ENCODE measurements around the gene MCHR2.
"Not testable (repeated sequence)": the region's sequence is repeated elsewhere in the genome, so short reads cannot be mapped to it uniquely, and the experiment has no call there.

MCHR2 gene, protein sequence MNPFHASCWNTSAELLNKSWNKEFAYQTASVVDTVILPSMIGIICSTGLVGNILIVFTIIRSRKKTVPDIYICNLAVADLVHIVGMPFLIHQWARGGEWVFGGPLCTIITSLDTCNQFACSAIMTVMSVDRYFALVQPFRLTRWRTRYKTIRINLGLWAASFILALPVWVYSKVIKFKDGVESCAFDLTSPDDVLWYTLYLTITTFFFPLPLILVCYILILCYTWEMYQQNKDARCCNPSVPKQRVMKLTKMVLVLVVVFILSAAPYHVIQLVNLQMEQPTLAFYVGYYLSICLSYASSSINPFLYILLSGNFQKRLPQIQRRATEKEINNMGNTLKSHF

DNA sequence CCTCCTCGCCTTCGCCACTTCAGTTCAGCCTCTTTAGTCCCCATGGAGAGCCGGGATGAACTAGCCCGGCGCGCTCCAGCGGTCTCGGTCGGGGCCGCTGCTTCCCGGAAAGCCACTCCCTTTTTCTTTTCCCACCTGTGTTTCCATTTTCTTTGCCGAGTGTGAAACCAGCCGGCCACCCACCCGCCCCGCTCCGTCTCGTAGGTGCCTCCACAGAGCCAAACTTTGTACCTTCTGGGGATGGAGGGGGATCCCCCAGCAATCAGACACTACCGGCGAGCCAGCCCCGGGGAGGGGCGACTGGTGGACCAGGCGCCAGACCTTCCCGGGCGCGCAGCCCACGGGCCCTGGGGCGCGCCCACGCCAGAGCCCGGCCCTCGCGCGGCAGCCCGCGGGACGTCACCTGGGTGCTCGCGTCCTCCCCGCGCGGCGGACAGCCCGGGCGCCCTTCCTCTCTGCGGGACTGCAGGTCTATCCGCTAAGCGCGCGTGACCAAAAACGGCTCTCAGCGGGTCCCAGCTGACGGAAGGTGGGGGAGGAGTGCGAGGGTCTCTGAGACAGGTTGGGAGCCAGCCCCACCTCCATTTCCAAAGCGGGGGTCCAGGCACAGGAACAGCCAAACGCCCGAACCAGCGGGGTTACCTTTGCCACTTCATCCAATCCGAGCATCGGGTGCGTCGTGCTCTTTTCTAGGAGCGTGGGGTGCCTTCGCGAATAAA, at the start of gene MCHR2:
TSS of gene MCHR2 (minus strand) at position 691 of the 719 bp plus-strand sequence. CDS start 38,076 bp downstream, outside the sequence.
- DNase-seq = no peak

DNA sequence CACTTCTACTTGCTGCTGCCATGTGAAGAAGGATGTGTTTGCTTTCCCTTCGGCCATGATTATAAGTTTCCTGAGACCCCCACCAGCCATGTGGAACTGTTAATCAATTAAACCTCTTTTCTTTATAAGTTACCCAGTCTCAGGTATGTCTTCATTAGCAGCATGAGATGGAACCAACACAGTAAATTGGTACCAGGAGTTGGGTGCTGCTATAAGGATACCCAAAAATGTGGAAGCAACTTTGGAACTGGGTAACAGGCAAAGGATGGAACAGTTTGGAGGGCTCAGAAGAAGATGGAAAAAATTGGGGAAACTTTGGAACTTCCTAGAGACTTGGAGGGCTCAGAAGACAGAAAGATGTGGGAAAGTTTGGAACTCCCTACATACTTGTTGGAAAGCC, 44.5 kb upstream of the MCHR2 start:
- DNase-seq = not testable (repeated sequence)

DNA sequence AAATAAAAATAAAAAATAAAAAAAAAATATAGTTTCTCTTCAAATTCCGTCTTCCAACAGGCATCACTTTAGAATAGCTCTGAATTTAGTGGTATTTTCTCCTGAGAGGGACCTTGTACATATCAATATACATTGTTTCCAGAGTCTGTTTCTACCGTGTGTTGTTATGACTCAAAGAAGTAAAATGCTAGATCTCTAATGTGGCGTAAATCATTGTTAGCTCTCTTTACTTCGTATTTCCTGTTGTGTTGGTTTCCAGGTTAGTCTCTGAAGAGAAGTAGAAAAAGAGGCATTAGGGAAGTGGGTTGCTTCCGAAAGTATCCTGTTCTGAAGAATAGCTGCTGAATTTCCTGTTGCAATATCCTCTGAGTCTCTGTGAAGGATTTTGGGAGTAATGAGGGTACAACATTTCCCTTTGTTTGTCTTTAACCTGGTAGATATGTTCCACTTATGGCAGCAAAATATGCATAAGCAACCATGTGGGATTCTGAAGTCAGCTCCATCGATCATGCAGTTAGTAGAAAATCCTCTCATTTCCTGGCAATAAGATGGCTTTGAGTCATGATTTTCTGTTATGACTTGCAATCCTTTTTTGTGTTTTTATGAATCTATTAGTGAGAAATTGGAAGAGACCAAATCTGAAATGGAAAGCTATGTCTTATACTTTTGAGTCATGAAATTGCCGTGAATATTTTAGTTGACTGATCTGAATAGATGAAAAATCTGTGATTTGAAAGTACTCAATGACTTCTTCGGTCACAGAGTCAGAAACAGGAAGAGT, 42.0 kb upstream of the MCHR2 start:
- no peak for DNase-seq

DNA sequence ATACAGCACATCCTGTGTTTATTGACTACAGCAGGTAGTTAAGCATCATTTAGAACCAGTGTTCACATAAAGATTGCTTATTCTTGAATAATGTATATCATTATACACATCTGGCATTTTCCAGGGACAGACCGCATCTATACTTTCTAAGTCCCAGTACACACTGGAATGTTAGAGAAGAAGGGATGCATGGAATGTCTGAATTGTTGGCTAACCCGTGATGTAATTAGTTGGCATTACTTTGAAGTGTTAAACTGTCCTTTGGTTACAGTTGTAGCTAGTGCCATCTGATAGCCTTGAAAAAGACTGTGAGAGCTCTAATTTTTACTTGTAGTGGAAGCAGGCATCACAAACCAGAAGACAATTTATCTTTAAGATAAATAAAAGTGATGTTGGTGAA, 29.8 kb upstream of the MCHR2 start:
- no peak for DNase-seq

DNA sequence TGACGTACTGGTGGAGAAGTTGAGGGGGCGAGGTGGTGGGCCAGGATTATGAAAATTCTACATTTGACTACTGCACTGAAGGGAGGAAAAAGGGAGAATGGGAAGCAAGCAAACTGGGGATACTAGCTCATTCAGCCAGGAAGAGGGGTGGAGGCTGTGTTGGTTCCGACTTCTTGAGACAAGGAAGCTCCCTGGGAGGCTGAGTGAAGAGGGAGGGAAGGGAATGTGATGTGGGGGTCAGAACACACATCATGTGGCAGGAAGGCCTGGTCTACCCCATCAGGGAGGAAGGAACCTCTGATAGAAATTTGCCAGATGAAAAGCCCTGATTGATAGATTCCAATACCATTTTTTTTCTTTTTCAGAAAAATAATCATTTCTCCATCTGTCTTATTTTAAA, 28.8 kb upstream of the MCHR2 start:
- no peak for DNase-seq

DNA sequence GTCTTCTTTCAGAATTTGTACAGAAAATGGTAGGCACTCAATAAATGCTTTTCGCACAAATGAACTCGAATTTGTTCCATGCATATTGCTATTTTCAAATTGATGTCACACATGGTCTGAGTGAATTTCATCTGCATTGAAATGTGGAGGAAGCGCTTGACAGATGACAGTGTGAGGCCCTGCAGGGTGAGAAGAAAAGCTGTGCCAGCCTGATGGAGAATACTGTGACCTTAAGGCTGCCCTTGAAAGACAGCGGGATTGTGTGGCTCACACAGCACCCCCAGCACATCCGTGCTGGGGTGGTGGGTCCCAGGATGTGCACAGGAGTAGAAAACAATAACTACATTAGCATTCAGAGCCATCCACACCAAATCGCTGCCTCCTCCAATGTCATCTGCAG, 14.8 kb upstream of the MCHR2 start:
- no peak for DNase-seq

DNA sequence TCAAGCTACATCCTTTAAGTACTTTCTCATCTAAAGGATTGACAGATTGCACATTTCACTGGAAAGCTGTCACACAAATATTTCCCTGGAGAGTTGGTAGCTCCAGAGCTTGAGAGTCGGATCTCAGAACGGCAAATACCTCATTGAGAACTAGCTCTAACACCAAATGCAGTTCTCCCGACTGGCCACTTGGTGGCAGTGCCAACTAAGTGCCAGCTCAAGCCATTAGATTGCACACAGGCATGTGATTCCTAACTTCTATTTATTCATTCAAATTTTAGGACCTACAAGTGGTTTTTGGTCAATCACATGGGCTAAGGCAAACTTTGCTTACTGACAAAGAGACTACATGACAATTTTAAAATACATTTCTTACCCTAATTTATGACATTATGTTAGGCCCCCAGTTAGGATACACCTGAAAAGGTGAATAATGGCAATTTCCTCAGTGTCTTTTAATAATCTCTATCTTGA, 7.9 kb upstream of the MCHR2 start:
- DNase-seq = peak; percentile 11

DNA sequence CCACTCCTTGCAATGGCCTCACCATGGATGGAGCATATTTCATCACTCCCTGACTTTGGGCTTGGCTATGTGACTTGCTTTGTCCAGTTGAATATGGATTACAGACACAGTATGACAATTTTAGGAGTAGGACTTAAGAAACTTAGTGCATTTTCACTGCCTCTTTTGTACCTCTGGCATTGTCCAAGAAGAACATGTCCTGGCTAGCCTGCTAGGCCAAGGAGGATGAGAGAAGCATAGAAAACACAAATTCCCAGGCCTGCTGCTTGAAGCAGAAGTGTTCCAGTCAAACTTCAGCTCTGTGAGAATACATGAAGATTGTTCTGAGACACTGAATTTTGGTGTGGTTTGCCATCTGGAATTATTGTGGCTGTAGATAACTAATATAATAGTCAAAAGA, 3.1 kb upstream of the MCHR2 start:
- no peak for DNase-seq

DNA sequence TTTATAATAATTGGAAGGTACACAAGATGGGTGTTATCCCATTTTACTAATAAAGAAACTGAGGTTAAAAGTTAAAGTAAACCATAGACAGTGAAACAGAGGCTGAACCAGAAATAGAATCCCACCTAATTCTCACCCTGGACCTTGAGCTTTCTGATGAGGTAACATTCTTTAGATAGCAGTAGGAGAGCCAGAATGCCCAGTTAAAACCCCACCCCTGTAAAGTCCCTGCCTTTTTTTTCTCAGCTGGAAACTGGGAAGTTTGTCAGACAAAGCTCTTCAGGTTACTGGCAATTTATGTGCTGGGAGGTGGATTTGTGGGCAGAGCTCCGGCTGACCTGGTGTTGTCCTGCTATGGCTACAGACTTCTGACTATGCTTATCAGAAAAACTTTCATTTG, 1.9 kb upstream of the MCHR2 start:
- no peak for DNase-seq

DNA sequence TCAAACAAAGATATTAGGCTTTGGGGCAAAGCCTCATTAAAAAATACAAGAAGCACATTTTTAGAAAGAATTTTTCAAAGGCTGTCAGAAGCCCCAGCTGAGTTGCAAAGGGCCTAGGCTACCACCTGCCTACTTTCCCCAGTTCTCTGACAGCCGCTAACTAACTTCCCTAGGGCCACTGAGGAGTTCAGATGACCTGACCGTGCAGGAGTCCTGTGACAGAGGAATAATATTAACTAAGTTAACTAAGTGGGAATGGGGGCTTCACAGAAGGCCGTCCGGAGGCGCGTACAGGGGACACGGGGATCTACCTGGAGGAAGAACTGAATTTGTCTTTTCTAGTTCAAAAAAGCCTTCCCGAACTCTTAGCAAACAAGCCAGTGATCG, 884 bp downstream of the MCHR2 start:
- no peak for DNase-seq

DNA sequence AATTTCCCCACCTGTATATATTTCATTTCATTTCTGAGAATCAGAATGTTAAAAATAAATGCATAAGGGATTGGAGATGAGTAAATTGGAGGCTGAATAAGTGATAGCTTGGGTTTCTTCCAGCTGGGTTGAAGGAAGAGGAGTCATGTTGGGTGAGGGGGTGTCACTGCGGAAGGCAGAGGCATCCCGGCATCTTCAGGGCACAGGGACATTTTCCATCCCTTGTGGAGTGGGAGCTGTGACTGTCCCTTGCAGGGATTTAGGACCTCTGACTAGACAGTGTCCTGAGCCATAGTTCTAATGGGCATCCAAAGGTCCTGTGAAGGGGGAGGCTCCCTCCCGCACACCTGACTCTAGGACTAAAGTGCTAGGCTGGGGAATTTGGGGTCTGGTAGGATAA, 2.1 kb downstream of the MCHR2 start:
- DNase-seq = no peak

DNA sequence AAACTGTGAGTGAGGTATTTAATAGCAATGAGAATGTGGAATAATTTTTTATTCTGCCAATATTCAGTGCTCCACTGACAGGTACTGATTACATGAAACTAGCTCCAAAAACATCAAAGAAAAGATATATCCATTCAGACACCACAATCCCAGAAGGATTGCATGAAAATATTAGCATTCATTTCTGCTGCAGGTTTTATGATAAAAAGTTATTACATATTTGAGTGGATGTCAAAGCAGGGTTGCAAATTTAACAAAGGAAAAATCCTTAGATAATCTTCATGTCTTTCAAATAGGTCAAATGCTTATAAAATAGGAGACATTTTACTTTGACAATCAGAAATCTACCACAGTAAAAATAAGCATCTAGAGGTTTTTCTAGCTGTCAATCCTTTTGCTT, 13.3 kb downstream of the MCHR2 start:
- no peak for DNase-seq

DNA sequence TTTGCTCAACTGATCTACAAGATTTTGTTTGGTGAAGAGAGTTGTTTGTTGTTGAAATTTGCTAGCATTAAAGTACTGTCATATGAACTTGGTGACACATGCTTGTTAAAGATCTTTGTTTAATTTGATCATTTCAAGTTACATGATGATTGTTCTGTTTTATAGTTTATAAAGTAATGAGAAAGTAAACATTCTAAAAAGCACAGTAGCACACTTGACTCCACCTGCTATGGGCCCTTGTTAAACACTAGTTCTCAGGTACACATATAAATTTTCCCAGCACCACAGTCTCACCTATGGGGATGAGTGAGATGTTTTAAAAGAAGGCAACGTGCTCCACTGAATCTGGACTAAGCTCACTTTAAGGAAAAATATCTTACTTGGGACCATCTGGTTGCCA, 14.1 kb downstream of the MCHR2 start:
- no peak for DNase-seq

DNA sequence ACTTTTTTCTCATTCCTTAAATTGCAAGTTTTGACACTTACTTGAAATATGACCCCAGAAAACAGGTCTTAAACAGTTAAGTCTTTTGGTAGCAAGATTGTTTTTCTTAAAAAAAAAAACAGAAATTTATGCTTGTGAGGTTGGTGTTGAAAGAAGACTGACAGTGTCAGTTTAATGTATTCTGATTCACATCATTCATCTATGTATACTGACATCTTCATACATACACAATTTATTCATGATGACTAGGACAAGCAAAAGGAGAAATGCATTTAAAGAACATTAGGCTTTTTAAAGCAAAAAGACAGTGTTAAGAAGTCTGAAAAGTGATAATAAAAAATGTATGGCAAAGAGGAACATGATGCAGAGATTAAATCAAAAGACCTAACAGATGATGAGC, 27.0 kb downstream of the MCHR2 start:
- DNase-seq = no peak

DNA sequence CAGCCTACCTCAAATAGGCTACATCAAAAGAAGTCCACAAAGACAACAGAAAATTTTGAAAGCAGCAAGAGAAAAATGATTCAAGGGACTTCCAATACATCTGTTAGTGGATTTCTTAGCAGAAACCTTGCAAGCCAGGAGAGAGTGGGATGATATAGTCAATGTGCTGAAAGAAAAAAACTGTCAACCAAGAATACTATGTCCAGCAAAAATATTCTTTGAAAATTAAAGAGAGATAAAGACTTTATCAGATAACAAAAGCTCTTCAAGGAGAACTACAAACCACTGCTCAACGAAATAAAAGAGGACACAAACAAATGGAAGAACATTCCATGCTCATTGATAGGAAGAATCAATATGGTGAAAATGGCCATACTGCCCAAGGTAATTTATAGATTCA, 34.0 kb downstream of the MCHR2 start:
- no peak for DNase-seq

DNA sequence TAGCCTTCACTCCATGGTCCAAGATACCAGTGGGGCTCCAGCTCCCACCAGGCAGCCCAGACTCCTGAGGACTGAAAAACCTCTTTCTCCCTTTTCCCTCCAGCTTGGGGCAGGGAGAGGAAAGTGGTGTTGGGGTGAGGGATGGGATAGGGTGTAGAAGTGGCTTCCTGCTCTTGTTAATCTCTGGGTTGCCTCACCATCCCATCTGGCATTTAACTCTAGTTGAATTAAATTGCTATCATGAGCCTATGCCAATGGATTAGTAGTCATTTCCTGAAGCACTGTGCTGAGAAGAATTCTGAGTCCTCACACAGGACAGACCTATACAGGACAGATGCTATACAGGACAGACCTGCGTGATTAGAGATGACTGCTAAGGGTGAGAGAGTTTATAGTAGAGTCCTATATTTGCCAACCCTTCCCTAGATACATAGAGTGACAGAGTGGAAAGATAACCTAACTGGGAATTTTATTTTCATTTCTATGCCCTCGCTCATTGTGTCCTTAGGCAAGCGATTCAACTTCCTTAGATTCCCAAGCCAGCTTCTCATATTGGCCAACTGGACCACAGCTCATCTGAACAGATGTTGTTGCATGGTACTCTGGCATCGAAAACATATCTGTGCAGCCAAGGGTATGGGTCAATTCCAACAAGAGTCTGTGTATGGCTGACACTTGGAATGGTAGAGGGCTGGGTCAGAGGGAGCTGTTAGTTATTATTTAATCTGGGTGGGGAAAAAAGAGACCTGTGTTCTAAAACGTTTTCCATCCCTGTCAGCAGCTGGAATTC, 42.8 kb downstream of the MCHR2 start:
- no peak for DNase-seq

DNA sequence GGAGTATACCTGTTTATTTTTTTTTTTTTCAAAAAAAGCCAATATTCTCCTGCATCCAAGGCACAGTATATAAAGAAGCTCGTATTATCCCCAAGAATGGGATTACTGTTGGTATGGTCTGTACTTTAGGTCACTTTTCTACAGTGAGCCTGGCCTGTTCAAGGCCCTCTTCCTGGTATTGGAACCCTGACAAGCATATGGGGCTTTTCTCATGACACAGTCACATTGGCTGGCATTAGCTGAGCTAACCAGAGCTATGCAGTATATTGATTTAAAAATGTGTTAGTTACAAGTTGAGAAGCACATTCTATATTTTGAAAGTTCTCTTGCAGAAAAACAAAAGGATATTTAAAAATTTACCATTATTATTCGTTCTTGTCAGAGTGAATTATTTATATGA, 48.0 kb downstream of the MCHR2 start:
- DNase-seq = no peak

DNA sequence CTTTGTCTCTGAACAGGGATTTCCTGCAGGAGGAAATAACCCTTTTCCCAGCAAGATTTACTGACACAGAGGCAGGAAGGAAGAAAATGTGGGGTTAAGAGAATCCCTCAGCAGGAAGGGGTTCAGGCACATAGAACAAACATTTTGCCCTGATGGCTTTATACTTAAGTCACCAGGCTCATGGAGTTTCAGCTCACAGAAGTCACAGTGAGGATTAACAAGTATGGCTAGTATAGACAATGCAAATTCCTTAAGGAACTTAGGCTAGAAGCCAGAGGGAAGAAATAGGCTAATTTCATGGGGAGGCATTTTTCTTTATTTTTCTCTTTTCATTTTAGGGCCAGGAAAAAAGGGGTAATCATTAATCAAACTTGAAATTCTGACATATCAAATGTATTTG, 50.2 kb downstream of the MCHR2 start:
- no peak for DNase-seq

DNA sequence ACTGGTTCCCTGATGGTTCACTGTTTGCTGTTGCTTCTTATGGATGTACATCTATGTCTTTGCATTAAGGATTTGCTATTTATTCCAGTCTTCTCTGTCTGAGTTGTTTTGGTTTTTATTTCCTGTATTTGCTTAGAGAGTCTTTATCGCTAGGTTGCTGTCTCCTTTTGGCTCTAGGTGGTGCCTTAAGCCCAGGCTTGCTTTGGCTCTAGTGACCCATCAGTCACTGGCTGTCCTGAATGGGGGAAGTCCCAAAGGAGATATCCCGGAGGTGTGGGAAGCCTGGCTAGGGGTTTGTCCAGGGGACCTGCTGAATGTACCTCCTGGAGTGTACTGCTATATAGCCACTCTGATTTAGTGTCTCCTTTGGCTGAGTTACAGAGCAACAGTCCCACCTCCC, 53.4 kb downstream of the MCHR2 start:
- DNase-seq = no peak

DNA sequence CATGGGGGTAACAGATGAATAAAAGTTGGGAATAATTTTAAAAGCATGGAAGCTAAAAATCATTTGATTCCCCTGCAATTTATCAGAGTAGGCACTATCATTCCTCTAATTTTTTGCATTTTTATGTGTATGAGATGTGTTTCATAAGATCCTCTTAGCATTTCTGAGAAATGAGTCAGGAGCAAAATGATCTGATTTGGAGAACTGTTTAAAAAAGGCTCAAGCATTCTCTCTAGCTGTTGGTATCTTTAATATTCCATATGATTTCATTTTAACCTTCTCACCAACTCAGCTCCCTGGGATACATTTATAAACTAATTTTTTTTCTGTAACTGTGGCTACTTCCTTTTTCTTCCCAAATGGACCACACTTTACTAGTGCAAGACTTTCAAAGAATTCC, 60.9 kb downstream of the MCHR2 start:
- no peak for DNase-seq

DNA sequence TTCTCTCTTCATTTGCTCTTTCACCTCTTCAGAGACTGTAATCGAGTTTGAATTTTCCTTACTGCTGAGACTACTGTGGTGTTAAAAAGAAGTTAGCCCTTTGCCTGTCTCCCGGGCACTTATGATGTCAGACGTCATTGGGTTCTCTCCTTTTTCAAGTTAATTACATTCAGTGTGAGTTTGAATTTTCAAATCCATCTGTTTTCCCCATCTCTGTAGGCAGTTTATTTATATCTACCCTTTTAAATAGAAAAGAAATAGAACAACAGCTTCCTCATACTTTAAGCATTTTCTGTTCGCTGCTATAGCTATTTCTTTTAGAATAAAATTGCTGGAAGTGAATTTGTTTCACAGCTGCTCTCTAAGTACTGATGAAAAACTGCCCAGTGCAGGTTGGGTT, 81.4 kb downstream of the MCHR2 start:
- no peak for DNase-seq

DNA sequence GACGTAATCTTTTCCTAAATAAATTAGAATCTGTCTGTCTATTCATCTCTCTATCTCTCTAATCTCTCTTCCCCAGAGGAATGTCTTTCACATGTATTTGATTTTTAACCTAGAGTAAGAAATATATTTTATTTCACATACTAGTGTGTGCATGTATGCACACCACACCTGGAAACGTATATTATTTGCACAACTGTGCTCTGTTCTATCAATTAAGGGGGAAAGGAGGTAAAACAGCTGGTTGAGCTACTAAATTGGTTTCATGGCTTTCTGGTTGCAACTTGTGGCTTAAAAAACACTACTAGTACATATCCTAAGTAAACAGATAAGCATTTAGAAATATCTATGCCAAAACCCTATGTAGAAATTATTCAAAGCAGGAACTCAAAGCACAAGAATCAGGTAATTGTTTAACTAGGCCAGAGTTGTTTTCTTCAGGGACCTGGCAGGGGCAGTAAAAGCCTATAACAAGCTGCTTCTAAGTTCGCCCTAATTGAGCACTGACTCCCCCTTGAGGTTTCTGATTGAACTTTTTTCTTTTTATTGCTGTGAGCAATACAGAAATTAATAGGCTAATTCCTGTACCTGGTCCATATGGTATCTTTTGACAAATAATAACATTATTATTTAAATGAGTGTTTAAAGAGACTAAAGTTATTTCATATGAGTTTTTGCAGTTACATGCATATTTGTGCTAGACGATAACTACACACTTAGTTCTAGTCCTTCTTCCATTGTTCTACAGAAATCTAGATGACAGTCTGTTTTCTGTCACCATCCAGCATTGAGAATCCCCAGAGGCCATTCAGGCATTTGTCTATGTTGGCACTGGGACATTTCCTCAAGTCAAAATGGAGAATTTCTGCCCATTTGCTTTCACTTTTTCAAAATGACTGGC, 88.6 kb downstream of the MCHR2 start:
- DNase-seq = no peak

All from stimulated activated CD4-positive, alpha-beta T cell treated with anti-CD3 and anti-CD28 coated beads, Interleukin-12 subunit alpha, Interleukin-12 subunit beta, amount 100 ng/mL, for 4 hours (primary cell).